GM12892 (cell line): Measurements from ENCODE around the gene CCT3.
"Not testable (repeated sequence)": the region's sequence is repeated elsewhere in the genome, so short reads cannot be mapped to it uniquely, and the experiment has no call there.

Experiments
- DNase-seq: peaks from one replicate; pipeline ENCODE4 v3.0.0; 2011; ENCODE audit not compliant: insufficient read length
- FAIRE-seq: peaks from 2 replicates; lab custom pipeline; 2011; peaks lifted over from hg19 to GRCh38; lab: Jason Lieb, UNC
- POLR2A ChIP-seq: IDR thresholded peaks from 2 replicates; pipeline ENCODE4 v1.6.1; 2011; ENCODE audit warnings: low read depth, low read length, control low read depth
- POLR2AphosphoS5 ChIP-seq: IDR thresholded peaks from 2 replicates; pipeline ENCODE4 v1.6.1; 2011; ENCODE audit warnings: low read depth, low read length, control low read depth
- TAF1 ChIP-seq: IDR thresholded peaks from 2 replicates; pipeline ENCODE4 v1.6.1; 2011; ENCODE audit warnings: low read depth, mild to moderate bottlenecking, control low read depth, low read length, borderline replicate concordance

CCT3 gene

GRCh38 chr1:156344409-156344808 is 6.3 kb upstream of the CCT3 start:
- no peak for TF ChIP-seq POLR2AphosphoS5
- no peak for TF ChIP-seq POLR2A
- no peak for TF ChIP-seq TAF1
- no peak for DNase-seq
- no peak for FAIRE-seq

- no peak for DNase-seq
These were observed 4.3 kb upstream of the CCT3 start for GRCh38 chr1:156342166-156342955.

GRCh38 chr1:156337888-156338179 is 258 bp downstream of the CCT3 start:
- TF ChIP-seq POLR2AphosphoS5 (no peak), POLR2A (no peak), TAF1 (no peak)
- DNase-seq: no peak
- no peak for FAIRE-seq

More at GRCh38 chr1:156342166-156342955, 4.3 kb upstream of the CCT3 start:
- no peak for TF ChIP-seq POLR2AphosphoS5
- no peak for TF ChIP-seq TAF1
- TF ChIP-seq POLR2A: no peak
- no peak for FAIRE-seq

- no peak for FAIRE-seq
- no peak for DNase-seq
- TF ChIP-seq POLR2AphosphoS5: no peak
- no peak for TF ChIP-seq POLR2A
- no peak for TF ChIP-seq TAF1
These were observed 822 bp downstream of the CCT3 start for GRCh38 chr1:156337052-156337887.

GRCh38 chr1:156336242-156336641 is 1.9 kb downstream of the CCT3 start:
- DNase-seq (no peak), FAIRE-seq (no peak)
- TF ChIP-seq TAF1 (no peak), POLR2A (no peak), POLR2AphosphoS5 (no peak)

GRCh38 chr1:156323179-156323578 is 14.9 kb downstream of the CCT3 start:
- not testable (repeated sequence) for FAIRE-seq, DNase-seq

GRCh38 chr1:156320560-156320959 is 17.5 kb downstream of the CCT3 start:
- DNase-seq: no peak
- no peak for FAIRE-seq
- TF ChIP-seq TAF1: no peak
- no peak for TF ChIP-seq POLR2AphosphoS5
- no peak for TF ChIP-seq POLR2A

- DNase-seq (no peak), FAIRE-seq (no peak)
- TF ChIP-seq POLR2A: no peak
- TF ChIP-seq POLR2AphosphoS5: no peak
- TF ChIP-seq TAF1: no peak
These were observed 18.4 kb downstream of the CCT3 start for GRCh38 chr1:156319664-156320063.

- TF ChIP-seq TAF1: no peak
- TF ChIP-seq POLR2A: no peak
- TF ChIP-seq POLR2AphosphoS5: no peak
- no peak for FAIRE-seq
- DNase-seq: no peak
These were observed 21.2 kb downstream of the CCT3 start for GRCh38 chr1:156316909-156317308.

GRCh38 chr1:156310962-156311361 is 27.1 kb downstream of the CCT3 start:
- TF ChIP-seq POLR2AphosphoS5 (no peak), POLR2A (no peak), TAF1 (no peak)
- no peak for DNase-seq
- FAIRE-seq: no peak

- DNase-seq: no peak
- no peak for FAIRE-seq
- TF ChIP-seq TAF1: no peak
- TF ChIP-seq POLR2AphosphoS5: no peak
- TF ChIP-seq POLR2A: no peak
These were observed 30.0 kb downstream of the CCT3 start for GRCh38 chr1:156308078-156308477.

GRCh38 chr1:156305215-156305614 is 32.9 kb downstream of the CCT3 start:
- DNase-seq (no peak), FAIRE-seq (no peak)

More at GRCh38 chr1:156305215-156305614, 32.9 kb downstream of the CCT3 start:
- TF ChIP-seq POLR2AphosphoS5 (no peak), TAF1 (no peak), POLR2A (no peak)
